Mesothelial cell of epicardium (in vitro differentiated cells): ENCODE results near the gene CHKA. TPM values are rescaled to one million over a fixed set of nuclear protein-coding genes. Genes with fewer than 3 reads are reported as not detected.

ENCODE experiments used
- DNase-seq, 2 experiments: peaks; one replicate each; pipeline ENCODE4 v3.0.0; 2021; ENCODE audit warnings: low spot score in 2 of 2; ENCODE audit not compliant: unreplicated experiment in 2 of 2
- H3K27ac Mint-ChIP-seq: 2 replicates; pipeline ENCODE4 v1.8.0; 2021; ENCODE audit warnings: mixed read lengths
- H3K27me3 Mint-ChIP-seq: 2 replicates; pipeline ENCODE4 v1.8.0; 2021; ENCODE audit warnings: low read depth, mixed read lengths
- H3K36me3 Mint-ChIP-seq: 2 replicates; pipeline ENCODE4 v1.8.0; 2021; ENCODE audit warnings: mixed read lengths
- H3K4me1 Mint-ChIP-seq: 2 replicates; pipeline ENCODE4 v1.8.0; 2021; ENCODE audit warnings: mixed read lengths
- H3K4me3 Mint-ChIP-seq: 2 replicates; pipeline ENCODE4 v1.8.0; 2021; ENCODE audit warnings: mild to moderate bottlenecking, moderate library complexity, mixed read lengths
- H3K9me3 Mint-ChIP-seq: 2 replicates; pipeline ENCODE4 v1.8.0; 2021; ENCODE audit warnings: mixed read lengths
- CTCF ChIP-seq: fragments of 200-600 bp; sonication (generic); IDR thresholded peaks from one replicate; pipeline ENCODE4 v1.5.0; 2021; ENCODE audit warnings: antibody characterized with exemption; ENCODE audit not compliant: unreplicated experiment
- total RNA-seq: library from RNA; stranded (reverse); gene quantifications from 3 replicates; pipeline ENCODE4 v1.2.1, GENCODE V29; 2021

The CHKA gene
- total RNA-seq, 1 donor from 2014 or later: 74.4 TPM

- H3K4me3 Mint-ChIP-seq: no peak overlapping the region
- no peak for DNase-seq
- H3K4me1 Mint-ChIP-seq: no peaks in the 10 kb centered on the region
- H3K9me3 Mint-ChIP-seq: no peaks in the 10 kb centered on the region
- TF ChIP-seq CTCF: no peak
- H3K36me3 Mint-ChIP-seq: peaks cover 36% of the 10 kb centered on the region
- H3K27ac Mint-ChIP-seq: no peak overlapping the region
- H3K27me3 Mint-ChIP-seq: no peaks in the 10 kb centered on the region
Measured at GRCh38 chr11:68165601-68166000, 44.4 kb upstream of the CHKA start.

GRCh38 chr11:68164437-68164836 lies 43.2 kb upstream of the CHKA start:
- Mint-ChIP-seq H3K4me1 (peaks cover 4% of the 10 kb centered on the region), H3K36me3 (peaks cover 36% of the 10 kb centered on the region), H3K27me3 (no peaks in the 10 kb centered on the region), H3K9me3 (no peaks in the 10 kb centered on the region), H3K4me3 (no peak overlapping the region), H3K27ac (no peak overlapping the region)
- no peak for TF ChIP-seq CTCF
- no peak for DNase-seq

- Mint-ChIP-seq H3K4me1 (peaks cover 4% of the 10 kb centered on the region), H3K27ac (no peak overlapping the region), H3K36me3 (peaks cover 36% of the 10 kb centered on the region), H3K4me3 (no peak overlapping the region), H3K27me3 (no peaks in the 10 kb centered on the region), H3K9me3 (no peaks in the 10 kb centered on the region)
- TF ChIP-seq CTCF: no peak
- DNase-seq: no peak
Measured at GRCh38 chr11:68163691-68164090, 42.5 kb upstream of the CHKA start.

- H3K27ac Mint-ChIP-seq: no peak overlapping the region
- TF ChIP-seq CTCF: no peak
- DNase-seq: no peak
- peaks cover 40% of the 10 kb centered on the region for H3K36me3 Mint-ChIP-seq
- no peaks in the 10 kb centered on the region for H3K9me3 Mint-ChIP-seq
- H3K27me3 Mint-ChIP-seq: no peaks in the 10 kb centered on the region
- no peak overlapping the region for H3K4me3 Mint-ChIP-seq
- H3K4me1 Mint-ChIP-seq: peaks cover 4% of the 10 kb centered on the region
Measured at GRCh38 chr11:68160100-68160695, 39.0 kb upstream of the CHKA start.

- no peak overlapping the region for H3K4me3 Mint-ChIP-seq
- DNase-seq: no peak
- no peak overlapping the region for H3K27ac Mint-ChIP-seq
- H3K4me1 Mint-ChIP-seq: peaks cover 4% of the 10 kb centered on the region
- no peaks in the 10 kb centered on the region for H3K27me3 Mint-ChIP-seq
- H3K36me3 Mint-ChIP-seq: peaks cover 40% of the 10 kb centered on the region
- no peak for TF ChIP-seq CTCF
- H3K9me3 Mint-ChIP-seq: no peaks in the 10 kb centered on the region
Measured at GRCh38 chr11:68159665-68160064, 38.5 kb upstream of the CHKA start.

GRCh38 chr11:68159161-68159560 lies 38.0 kb upstream of the CHKA start:
- Mint-ChIP-seq H3K9me3 (no peaks in the 10 kb centered on the region), H3K36me3 (peaks cover 40% of the 10 kb centered on the region), H3K4me1 (peaks cover 4% of the 10 kb centered on the region), H3K27me3 (no peaks in the 10 kb centered on the region), H3K4me3 (no peak overlapping the region), H3K27ac (no peak overlapping the region)
- DNase-seq: no peak
- TF ChIP-seq CTCF: no peak
